HG02678 (cell line): Measurements from ENCODE around the gene MACROD2.
"Not testable (repeated sequence)": the region's sequence is repeated elsewhere in the genome, so short reads cannot be mapped to it uniquely, and the experiment has no call there.

Source experiments
- ATAC-seq: cut with Tn5 transposase; IDR thresholded peaks from one replicate; pipeline ENCODE4 v1.9.1; 2021; ENCODE audit warnings: mild to moderate bottlenecking, moderate library complexity; ENCODE audit not compliant: unreplicated experiment

The MACROD2 gene

DNA sequence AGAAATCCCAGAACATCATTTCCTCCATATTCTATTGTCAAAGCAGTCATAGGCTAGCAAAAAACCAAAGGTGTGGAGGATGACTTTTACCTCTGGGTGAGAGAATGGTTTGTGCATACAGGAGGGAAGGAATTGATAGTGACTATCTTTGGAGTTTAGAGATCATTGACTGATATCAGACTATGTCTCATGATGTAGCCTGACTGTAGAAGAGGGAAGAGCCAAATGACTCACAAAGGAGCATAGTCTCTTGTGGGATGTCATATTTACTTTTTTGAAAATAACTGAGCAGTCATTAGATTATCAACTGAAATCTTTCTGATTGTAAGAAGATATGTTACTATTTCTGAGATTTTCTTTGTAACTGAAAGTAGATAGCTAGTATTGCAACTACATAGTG lies 183.6 kb downstream of the MACROD2 start:
- ATAC-seq, result no peak

DNA sequence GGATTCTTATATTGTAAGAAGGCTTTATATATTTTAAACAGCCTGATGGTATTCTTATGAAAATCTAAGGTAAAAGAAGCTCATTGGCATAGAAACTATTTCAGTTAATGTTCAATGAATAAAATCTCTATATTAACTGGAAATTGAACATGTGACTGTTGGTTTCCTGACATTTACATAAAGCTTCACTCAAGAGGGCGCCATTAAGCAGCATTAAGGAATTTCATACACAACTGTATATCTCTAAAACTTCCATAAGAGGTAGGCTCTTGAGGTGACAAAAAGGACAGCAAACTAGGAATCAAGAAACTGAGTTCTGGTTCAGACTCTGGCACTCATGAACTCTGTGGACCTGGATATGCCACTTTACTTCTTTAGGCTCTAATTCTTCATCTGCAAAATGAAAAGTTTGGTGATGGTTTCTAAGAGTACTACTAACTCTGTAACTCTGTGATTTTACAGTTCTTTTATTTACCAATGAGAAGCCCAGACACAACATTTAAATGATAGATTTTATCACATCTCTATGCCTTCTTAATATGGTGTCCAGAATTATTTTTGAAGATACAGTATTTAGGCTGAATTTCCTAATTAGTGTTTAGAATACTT lies 194.6 kb downstream of the MACROD2 start:
- ATAC-seq, result no peak

DNA sequence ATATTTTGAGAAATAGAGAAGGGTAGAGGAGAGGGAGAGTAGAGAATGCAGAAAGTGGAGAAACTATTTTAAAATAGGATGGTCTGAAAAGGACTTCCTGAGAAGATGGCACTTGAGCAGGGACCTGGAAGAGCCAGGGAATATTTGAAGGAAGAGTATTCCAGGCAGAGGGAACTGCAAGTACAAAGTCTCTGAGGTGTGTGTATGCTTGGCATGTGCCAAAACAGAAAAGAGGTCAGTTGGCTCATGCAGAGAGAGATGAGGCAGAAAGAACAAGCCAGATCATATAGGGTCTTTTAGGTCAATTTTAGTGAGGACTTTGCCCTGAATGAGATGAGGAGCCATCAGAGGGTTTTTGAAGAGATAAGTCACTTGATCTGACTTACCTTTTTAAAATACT lies 196.2 kb downstream of the MACROD2 start:
- no peak for ATAC-seq

DNA sequence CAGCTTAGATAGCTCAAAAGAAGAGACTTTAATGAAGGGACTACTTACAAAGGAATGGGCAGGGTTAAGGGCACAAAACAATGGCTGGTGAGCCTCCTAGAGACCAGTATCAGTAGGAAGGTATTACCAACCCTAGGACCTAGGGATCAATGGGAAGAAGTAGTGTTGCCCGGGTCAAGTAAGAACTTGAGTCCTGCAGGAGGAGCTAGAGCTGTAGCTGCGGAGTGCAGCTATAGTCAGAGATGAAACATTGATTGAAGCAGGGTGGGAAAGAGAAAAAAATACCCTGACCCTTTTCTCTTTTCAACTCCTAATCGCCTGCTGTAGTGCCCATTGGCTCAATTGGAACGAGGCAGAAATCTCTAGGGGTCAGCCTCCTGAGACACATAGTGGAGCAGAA lies 198.1 kb downstream of the MACROD2 start:
- no peak for ATAC-seq

DNA sequence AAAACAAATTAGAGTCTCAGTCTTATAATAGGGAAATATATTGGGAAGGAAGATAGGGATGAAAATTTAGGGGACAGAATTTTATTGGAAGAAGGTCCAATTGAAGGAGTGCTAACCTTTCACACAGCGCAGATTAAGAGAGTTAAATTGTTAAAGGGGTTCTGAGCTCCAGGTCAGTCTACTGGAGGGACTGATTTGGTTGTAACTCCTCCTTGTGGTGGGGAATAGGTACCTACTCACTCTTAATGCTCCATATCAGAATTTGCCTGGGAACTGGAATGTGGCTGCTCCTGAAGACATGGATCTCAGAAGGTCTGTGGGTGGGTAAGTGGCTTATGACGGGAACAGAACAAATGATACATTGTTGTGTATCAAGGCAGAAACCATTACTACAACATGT lies 198.6 kb downstream of the MACROD2 start:
- no peak for ATAC-seq

DNA sequence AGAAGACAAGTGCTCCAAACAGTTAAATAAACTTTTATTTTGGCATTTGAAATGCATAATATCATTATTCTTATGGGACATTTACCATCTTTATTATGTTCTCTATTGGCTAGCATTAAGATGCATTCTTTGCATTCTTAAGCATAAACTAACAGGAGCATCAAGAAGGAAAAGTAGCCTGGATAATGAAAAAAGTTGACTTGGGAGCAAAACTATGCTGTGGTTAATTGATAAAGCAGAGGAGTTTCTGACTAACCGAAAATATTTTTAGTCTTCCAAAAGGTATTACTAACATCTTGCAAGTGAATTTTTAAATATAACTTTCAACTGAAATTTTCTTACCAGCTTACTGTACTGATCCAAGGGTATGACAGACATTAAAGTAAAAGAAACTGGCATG lies 201.8 kb downstream of the MACROD2 start:
- ATAC-seq, result no peak

DNA sequence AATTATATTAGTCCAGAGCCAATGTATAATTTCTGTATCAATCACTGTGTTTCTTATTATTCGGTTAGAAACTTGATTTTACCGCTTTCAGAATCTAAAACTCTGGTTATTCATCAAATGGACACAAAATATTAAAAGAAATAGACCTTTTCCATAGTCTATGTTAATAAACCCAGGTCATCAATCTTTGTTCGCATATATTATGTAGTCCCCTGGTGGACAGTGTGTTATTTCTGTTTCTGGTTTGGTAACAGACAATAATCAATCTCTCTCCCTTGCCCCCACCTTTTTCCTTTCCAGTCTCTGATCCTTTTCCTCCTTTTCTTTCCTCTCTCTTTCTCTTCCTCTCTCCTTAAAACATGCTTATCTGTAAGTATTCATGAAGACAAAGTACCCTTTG lies 203.1 kb downstream of the MACROD2 start:
- no peak for ATAC-seq

DNA sequence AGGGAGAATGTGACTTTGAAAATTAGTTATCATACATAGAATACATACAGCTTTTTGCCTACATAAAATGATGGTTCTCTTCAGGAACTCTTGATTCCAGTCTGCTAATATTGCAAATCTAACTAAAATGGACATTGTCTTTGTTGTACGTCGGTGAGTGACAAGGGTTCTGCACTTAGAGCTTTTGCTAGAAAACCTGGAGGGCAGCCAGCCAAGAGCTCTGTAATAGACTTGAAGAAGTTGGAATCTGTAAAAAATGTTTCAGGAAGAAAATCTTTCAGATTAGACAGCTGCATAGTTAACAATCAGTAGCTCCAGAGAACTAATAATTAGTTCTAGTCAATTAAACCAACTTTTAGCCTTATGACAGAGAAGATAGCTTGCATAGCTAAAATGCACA lies 203.8 kb downstream of the MACROD2 start:
- no peak for ATAC-seq

DNA sequence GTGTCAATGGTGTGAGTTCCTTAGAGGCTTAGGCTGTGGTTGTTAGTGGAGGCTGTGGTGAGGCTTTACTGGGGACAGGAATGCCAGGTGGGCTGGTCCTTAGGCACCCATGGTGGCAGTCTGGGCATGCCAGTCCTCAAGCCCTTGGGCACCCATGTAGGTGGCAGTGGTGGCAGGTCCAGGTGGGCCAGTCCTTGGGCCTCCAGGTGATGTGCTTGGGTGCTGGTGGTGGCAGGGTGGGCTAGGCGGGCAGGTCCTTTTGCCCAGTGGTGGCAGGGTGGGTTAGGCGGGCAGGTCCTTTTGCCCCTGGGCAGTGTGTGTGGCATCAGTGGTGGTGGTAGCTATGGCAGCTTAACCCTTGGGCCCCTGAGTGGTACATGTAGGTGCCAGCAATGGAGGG lies 208.3 kb downstream of the MACROD2 start:
- ATAC-seq, result no peak

DNA sequence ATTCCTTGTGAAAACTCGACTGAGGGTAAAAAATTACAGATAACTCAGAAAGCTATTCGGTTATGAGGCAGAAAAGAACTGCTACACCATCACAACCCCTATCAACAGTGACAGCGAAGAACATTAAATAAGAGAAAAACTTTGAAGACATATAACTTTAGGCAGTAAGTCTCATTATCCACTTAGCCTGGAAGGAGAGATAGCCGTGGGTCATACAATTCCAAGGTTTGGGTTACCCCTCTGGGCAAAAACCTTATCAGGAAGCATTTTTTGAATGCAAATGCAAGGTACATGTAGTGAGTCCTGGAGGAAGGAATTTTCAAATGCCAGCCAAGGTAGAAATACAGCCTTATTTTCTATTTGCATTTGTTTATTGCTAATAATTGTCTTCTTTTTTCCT lies 212.3 kb downstream of the MACROD2 start:
- ATAC-seq, result no peak

DNA sequence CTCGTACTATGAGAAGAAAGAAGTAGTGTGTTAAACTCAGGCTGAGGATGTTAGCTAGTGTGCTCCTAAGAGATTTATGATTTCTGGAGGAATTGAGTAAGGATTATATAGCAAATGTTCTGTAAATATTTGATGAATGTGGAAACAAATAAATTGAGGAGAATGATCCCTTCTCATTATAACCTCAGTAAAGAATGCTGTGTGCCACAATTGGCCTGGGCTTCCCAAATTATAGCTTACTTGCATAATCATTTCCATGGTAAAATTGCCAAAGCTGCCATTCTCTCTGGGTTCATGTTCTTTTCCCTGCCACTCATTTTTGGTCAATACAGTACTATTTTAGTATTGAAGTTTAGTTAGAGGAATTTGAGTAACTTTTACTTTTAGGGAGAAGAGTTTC lies 213.6 kb downstream of the MACROD2 start:
- no peak for ATAC-seq

DNA sequence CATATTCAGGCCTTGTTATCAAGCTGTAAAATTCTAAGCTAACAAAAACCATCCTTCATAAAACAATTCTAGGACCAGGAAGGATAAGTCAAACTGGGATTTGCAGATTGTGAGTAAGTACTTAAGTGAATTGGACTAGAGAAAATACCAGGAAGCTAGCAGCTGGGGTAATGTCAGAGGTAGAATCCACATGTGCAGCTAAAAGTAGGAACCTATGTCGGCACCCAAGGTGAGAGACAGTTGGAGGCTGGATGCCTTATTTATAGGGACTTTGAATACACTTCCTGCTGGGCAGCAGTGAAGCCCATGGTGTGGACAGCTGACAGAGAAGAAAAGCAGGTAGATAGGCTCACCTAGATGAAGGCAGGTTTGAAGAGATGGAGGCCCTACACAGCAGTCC lies 214.8 kb downstream of the MACROD2 start:
- ATAC-seq, result no peak

DNA sequence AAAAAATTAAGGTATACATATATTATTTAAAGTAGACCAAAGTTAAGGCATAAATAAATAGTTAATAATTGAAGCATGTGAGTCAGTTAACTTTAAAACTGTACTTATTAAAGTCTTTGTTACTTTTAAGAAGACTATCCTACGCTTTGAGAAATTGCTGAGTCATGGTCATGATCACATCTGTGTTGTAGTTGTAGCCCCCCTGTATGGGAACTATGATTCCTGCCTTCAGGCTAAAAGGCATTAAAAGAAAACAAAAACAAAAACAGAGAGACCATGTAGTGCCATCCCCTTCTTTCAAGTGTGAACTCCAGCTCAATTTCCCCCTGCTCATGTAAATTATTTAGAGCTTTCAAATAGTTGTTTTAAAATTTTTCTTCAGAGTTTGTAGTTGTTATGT lies 218.7 kb downstream of the MACROD2 start:
- ATAC-seq, result no peak

DNA sequence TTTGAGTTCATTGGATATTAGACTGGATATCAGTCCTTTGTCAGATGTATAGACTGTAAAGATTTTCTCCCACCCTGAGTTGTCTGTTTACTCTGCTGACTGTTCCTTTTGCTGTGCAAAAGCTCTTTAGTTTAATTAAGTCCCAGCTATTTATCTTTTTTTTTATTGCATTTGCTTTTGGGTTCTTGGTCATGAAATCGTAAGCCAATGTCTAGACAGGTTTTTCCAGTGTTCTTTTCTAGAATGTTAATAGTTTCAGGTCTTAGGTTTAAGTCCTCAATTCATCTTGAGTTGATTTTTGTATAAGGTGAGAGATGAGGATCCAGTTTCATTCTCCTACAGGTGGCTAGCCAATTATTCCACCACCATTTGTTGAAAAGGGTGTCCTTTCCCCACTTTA lies 220.6 kb downstream of the MACROD2 start:
- not testable (repeated sequence) for ATAC-seq

DNA sequence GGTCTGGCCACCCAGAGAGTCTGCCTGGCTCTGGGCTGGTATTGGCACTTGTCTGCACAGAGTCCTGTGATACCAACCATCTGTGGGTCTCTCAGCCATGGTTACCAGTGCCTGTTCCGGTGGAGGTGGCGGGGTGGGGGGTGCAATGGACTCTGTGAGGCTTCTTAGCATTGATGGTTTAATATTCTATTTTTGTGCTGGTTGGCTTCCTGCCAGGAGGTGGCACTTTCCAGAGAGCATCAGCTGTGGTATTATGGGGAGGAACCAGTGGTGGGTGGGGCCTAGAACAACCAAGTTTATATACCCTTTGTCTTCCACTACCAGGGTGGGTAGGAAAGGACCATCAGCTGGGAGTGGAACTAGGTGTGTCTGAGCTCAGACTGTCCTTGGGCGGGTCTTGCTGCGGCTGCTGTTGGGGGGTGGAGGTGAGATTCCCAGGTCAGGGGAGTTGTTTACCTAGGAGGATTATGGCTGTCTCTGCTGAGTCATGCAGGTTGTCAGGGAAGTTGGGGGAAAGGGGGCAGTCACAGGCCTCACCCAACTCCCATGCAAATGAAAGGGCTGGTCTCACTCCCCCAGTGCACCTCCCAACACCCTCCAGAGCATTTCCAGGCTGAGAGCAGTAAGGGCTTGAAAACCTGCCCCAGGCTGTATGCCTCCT lies 224.6 kb downstream of the MACROD2 start:
- no peak for ATAC-seq

DNA sequence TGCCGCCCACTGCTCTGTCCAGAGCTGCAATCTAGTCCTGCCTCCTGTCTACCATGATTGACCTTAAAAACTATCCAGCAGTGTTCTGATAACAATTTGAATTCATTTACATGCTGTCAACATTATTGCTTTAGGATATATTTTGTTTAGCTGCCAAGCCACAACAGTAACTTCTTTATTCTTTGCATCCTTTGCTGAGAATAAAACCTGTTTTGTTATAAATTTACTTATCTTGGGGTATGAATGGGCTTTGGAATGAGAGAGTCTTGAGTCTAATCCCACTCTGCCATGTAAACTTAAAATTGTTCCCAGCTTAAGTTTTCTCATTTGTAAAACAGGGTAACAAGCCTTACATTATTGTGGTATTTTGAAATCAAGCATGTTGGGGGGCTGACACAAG lies 225.7 kb downstream of the MACROD2 start:
- ATAC-seq, result no peak

DNA sequence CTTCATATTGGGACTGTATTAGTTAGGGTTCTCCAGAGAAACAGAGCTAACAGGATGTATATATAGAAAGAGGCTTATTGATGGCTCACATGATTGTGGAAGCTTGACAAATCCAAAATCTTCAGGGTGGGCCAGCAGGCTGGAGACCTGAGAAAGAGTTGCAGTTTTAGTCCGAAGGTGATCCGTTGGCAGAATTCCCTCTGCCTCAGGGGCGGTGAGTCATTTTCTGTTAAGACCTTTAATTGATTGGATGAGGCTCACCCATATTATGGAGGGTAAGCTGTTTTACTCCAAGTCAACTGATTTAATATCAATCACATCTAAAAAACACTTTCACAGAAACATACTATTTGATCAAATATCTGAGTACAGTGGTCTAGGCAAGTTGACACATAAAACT lies 228.5 kb downstream of the MACROD2 start:
- ATAC-seq, result no peak

DNA sequence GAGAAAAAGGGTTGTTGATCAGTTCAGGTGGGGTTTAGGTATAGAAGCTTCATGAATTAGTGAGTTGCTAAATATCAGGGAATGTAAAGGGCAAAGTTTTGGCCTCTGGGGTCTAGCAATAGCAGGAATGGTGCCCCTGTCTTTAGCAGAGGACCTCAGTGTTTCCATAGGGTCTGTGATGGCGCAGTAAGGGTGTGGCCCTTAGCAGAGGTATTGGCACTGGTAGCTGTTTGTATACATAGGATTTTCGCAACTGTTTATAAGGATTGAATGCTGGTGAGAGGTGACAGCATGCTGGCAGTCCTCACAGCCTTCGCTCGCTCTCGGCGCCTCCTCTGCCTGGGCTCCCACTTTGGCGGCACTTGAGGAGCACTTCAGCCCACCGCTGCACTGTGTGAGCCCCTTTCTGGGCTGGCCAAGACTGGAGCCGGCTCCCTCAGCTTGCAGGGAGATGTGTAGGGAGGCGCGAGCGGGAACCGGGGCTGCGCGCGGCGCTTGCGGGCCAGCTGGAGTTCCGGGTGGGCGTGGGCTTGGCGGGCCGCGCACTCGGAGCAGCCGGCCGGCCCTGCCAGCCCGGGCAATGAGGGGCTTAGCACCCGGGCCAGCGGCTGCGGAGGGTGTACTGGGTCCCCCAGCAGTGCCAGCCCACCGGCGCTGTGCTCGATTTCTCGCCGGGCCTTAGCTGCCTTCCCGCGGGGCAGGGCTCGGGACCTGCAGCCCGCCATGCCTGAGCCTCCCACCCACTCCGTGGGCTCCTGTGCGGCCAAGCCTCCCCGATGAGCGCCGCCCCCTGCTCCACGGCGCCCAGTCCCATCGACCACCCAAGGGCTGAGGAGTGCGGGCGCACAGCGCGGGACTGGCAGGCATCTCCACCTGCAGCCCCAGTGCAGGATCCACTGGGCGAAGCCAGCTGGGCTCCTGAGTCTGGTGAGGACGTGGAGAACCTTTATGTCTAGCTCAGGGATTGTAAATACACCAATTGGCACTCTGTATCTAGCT lies 231.0 kb downstream of the MACROD2 start:
- not testable (repeated sequence) for ATAC-seq

DNA sequence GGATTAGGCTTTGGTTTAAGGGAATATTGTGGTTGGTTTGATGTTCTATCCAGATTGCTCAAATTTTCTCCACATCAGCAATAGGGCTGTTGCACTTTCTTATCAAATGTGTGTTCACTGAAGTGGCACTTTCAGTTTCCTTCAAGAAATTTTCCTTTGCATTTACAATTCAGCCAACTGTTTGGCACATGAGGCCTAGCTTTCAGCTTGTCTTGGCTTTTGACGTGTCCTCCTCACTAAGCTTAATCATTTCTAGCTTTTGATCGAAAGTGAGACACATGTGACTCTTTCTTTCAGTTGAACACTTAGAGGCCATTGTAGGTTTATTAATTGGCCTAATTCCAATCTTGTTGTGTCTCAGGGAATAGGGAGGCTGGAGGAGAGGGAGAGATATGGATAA lies 237.3 kb downstream of the MACROD2 start:
- peak; percentile 72 for ATAC-seq

DNA sequence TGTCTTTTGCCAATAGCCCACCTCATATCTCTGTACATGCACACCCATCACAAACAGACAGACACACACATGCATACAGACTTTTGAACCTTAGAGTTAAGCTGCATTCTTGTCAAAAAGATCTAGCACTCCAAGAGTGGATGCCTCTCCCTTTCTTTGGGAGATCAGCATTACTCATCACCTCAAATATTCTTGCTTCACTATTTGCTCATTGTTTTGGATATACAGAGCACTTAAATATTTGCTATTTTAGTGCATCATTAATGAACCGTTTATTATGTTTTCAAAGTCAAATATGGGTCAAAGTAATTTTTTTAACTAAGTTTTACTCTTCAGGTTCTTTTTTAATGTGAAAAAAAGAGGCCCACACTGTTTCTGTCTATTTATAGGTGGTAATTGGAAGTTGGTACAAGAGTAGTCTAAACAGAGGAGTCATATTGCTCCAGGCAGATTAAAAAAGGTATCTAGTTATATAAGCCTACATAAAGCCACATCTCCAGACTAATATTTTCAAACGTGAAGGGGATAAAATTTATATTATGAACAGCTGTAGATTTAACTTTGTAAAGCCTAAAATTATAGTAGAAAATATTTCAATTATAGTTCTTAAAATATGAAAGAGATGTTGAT lies 239.5 kb downstream of the MACROD2 start:
- no peak for ATAC-seq

DNA sequence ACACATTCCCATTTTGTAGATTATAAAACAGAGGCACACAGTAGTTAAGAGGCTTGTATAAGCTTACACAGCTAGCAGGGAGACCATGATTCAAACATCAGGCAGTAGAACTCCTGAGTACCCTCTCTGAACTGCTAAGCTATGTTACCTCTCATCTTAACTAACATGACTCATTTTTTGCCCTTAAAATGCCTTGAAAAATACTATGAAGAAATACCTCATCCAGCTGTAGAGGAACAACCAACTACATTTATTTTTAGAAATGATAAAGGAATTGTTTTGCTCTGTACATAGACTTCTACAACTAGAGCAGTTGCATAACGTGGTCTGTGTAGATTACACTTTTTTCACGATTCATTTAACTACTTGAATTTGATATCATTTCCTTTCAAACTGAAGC lies 240.0 kb downstream of the MACROD2 start:
- no peak for ATAC-seq
